ENCODE results near the gene NODAL. TPM values are rescaled to one million over a fixed set of nuclear protein-coding genes. Genes with fewer than 3 reads are reported as not detected.
"Not testable (repeated sequence)": the region's sequence is repeated elsewhere in the genome, so short reads cannot be mapped to it uniquely, and the experiment has no call there.

Gene NODAL
- not detected for total RNA-seq
- polyA plus RNA-seq = 0.43 TPM

DNA sequence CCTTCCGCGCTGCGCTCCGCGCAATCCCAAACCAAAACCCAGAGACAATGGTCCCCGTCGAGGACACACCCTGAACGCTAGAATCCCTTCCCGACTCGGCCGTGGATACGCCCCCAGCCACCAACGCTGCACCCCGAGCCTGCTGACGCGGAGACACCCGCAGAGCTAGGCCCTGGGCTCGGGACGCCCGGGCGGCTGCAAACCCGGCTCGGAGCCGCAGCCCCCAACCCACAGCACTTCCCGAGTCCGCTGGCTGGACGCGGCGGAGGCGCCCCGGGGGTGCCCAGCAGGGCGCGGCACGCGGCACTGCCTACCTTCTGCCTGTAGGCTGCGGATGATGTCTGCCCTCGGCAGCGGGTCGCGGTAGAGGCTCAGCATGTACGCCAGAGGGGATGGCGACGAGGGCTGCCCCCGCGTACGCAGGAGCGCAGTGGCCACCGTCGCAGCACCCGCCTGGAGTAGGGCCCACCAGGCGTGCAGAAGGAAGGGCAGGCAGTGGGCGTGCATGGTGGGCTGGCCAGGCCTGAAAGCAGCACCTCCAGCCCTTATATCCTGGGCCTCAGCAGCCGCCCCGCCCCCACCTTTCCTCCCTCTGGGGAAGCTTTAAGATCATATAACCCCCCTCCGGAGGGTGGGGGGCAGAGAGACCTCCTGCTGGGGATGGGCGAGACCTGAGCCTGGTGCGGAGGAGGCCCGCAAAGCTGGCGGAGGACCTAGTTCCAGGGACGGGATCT is at the start of gene NODAL:
TSS of gene NODAL (minus strand) at position 521 of the 734 bp plus-strand sequence. CDS start at position 507, 14 bp downstream.
- Histone ChIP-seq H3K27ac (ENCODE audit: low read depth, low read length) (no peak within 1 kb of the TSS), H3K27me3 (ENCODE audit: insufficient read depth, low read length, poor library complexity, severe bottlenecking) (peaks cover 26% of the 10 kb centered on the region), H3K36me3 (ENCODE audit: insufficient read depth, low read length) (no peaks in the 10 kb centered on the region), H3K4me3 (ENCODE audit: low read length) (peak within 1 kb of the TSS; percentile 34), H3K9me3 (ENCODE audit: low read length) (no peaks in the 10 kb centered on the region), H3K4me1 (ENCODE audit: insufficient read depth, low read length) (peaks cover 17% of the 10 kb centered on the region)
- peak within 1 kb of the TSS in 6 of 7 donors; percentile 68 to 85 (median 73) for H3K4me3 Mint-ChIP-seq
- no peaks in the 10 kb centered on the region for H3K9me3 Mint-ChIP-seq
- H3K27ac Mint-ChIP-seq = peak within 1 kb of the TSS in 1 of 8 donors; percentile 65
- CTCF ChIA-PET = interaction anchor here (1.3 kb wide), 1 partner anchor 20 kb away, joined by 4 read pairs; no protein-coding TSS in a partner anchor
- DNase-seq = peak in 2 of 5 donors; percentile 7 to 14
- H3K36me3 Mint-ChIP-seq = no peaks in the 10 kb centered on the region
- H3K4me1 Mint-ChIP-seq = peaks cover 14 to 26% (median 16%) of the 10 kb centered on the region in 3 donors
- POLR2A ChIA-PET = no interaction called here
- peaks cover 48 to 50% of the 10 kb centered on the region in 2 donors for H3K27me3 Mint-ChIP-seq

DNA sequence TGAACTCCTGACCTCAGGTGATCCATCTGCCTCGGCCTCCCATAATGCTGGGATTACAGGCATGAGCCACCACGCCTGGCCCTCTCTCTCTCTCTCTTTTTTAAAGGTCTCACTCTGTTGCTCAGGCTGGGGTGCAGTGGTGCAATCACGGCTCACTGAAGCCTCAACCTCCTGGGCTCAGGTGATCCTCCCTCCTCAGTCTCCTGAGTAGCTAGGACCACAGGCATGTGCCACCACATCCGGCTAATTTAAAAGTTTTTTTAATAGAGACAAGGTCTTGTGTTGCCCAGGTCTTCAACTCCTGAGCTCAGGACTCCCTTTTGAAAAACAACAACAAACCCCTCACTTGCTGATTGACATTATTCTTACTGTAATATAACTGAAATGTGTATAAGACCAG is 48.7 kb upstream of the NODAL start:
- Histone ChIP-seq H3K27ac (ENCODE audit: low read depth, low read length) (no peak overlapping the region), H3K27me3 (ENCODE audit: insufficient read depth, low read length, poor library complexity, severe bottlenecking) (no peaks in the 10 kb centered on the region), H3K36me3 (ENCODE audit: insufficient read depth, low read length) (no peaks in the 10 kb centered on the region), H3K4me1 (ENCODE audit: insufficient read depth, low read length) (peaks cover 5% of the 10 kb centered on the region), H3K4me3 (ENCODE audit: low read length) (no peak overlapping the region), H3K9me3 (ENCODE audit: low read length) (no peaks in the 10 kb centered on the region)
- H3K4me1 Mint-ChIP-seq = peaks cover 10 to 13% (median 13%) of the 10 kb centered on the region in 3 donors
- peak overlapping the region in 1 of 8 donors; percentile 54 for H3K27ac Mint-ChIP-seq
- no peak for DNase-seq
- CTCF ChIA-PET = no interaction called here
- H3K9me3 Mint-ChIP-seq = no peaks in the 10 kb centered on the region
- H3K27me3 Mint-ChIP-seq = peaks cover 10 to 20% of the 10 kb centered on the region in 2 donors
- H3K4me3 Mint-ChIP-seq = no peak overlapping the region
- POLR2A ChIA-PET = no interaction called here
- H3K36me3 Mint-ChIP-seq = no peaks in the 10 kb centered on the region

DNA sequence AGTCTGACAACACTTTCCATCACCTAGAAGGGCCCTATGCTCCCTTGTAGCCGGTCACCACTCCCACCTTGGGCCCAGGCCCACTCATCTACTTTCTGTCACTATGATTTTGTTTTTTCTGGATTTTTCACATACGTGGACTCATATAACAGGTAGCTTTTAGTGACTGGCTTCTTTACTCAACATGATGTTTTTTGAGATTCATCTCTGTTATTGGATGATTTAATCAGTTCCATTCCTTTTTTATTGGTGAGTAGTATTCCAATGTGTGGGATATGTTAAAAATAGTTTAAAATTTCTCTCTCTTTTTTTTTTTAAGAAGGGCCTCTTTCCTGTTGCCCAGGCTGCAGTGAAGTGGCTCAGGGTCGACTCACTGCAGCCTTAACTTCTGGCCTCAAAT is 46.3 kb upstream of the NODAL start:
- Histone ChIP-seq H3K27me3 (ENCODE audit: insufficient read depth, low read length, poor library complexity, severe bottlenecking) (no peaks in the 10 kb centered on the region), H3K4me3 (ENCODE audit: low read length) (no peak overlapping the region), H3K36me3 (ENCODE audit: insufficient read depth, low read length) (no peaks in the 10 kb centered on the region), H3K4me1 (ENCODE audit: insufficient read depth, low read length) (no peaks in the 10 kb centered on the region), H3K27ac (ENCODE audit: low read depth, low read length) (no peak overlapping the region), H3K9me3 (ENCODE audit: low read length) (no peaks in the 10 kb centered on the region)
- Mint-ChIP-seq H3K27me3 (peaks cover 9 to 12% of the 10 kb centered on the region in 2 donors), H3K4me3 (no peak overlapping the region), H3K4me1 (no peaks in the 10 kb centered on the region), H3K36me3 (no peaks in the 10 kb centered on the region), H3K9me3 (no peaks in the 10 kb centered on the region), H3K27ac (no peak overlapping the region)
- ChIA-PET CTCF (no interaction called here), POLR2A (no interaction called here)
- no peak for DNase-seq

- H3K4me3 ChIP-seq (ENCODE audit: low read length); CTCF ChIA-PET; H3K27ac Mint-ChIP-seq; H3K9me3 ChIP-seq (ENCODE audit: low read length); H3K36me3 ChIP-seq (ENCODE audit: insufficient read depth, low read length); H3K36me3 Mint-ChIP-seq; POLR2A ChIA-PET; H3K4me3 Mint-ChIP-seq; H3K9me3 Mint-ChIP-seq; H3K27me3 ChIP-seq (ENCODE audit: insufficient read depth, low read length, poor library complexity, severe bottlenecking); DNase-seq; H3K27ac ChIP-seq (ENCODE audit: low read depth, low read length): not testable (repeated sequence)
- H3K27me3 Mint-ChIP-seq = peaks cover 4 to 19% of the 10 kb centered on the region in 2 donors
- peaks cover 22% of the 10 kb centered on the region for H3K4me1 ChIP-seq (ENCODE audit: insufficient read depth, low read length)
- H3K4me1 Mint-ChIP-seq = peaks cover 18 to 27% (median 19%) of the 10 kb centered on the region in 3 donors
Measured at GRCh38 chr10:70483872-70484271, 42.4 kb upstream of the NODAL start.

GRCh38 chr10:70482982-70483760 is 41.7 kb upstream of the NODAL start:
- Mint-ChIP-seq H3K9me3 (no peaks in the 10 kb centered on the region), H3K36me3 (no peaks in the 10 kb centered on the region), H3K4me1 (peaks cover 18 to 28% (median 19%) of the 10 kb centered on the region in 3 donors), H3K4me3 (peak overlapping the region in 1 of 7 donors; percentile 68), H3K27ac (peak overlapping the region in 2 of 8 donors; percentile 59 to 75), H3K27me3 (peaks cover 4 to 19% of the 10 kb centered on the region in 2 donors)
- POLR2A ChIA-PET = no interaction called here
- H3K4me1 ChIP-seq (ENCODE audit: insufficient read depth, low read length) = peaks cover 25% of the 10 kb centered on the region
- no peaks in the 10 kb centered on the region for H3K36me3 ChIP-seq (ENCODE audit: insufficient read depth, low read length)
- H3K27ac ChIP-seq (ENCODE audit: low read depth, low read length) = no peak overlapping the region
- H3K27me3 ChIP-seq (ENCODE audit: insufficient read depth, low read length, poor library complexity, severe bottlenecking) = peaks cover 8% of the 10 kb centered on the region
- H3K4me3 ChIP-seq (ENCODE audit: low read length) = no peak overlapping the region
- H3K9me3 ChIP-seq (ENCODE audit: low read length) = no peaks in the 10 kb centered on the region
- CTCF ChIA-PET = no interaction called here
- DNase-seq = no peak

DNA sequence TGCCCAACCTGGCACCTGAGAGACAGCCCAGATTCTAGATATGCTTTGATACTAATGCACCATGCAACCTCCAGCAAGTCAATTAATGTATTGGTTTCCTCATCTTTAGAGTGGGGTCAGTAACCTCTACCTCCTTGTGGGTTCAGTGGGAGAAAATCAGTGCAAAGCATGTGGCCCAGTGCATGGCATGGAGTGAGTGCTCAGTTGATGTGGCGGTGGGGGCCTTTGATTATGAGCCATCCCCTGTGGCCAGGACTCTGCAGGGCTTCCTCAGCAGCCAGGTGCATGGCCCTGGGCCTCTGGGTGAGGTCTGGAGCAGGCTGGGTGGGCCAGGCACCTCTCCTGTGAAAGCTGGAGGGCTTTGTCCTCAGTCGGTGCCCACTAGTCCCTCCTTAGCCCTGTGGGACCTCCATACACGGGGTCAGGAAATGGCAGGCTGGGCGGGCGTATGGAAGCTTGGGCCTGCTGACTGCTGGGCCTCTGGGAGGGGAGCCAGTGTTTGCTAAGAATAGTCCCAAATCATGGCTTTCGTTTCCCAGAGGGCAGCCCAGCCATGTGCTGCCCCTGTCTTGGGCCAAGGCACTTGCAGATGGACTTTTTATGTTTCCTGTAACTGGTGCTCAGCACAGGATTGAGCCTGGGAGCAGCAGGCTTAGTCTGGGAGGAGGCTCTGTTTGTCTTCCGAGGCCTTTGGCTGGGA is 40.5 kb upstream of the NODAL start:
- Mint-ChIP-seq H3K27me3 (peaks cover 4 to 24% of the 10 kb centered on the region in 2 donors), H3K36me3 (no peaks in the 10 kb centered on the region), H3K4me1 (peaks cover 26 to 40% (median 29%) of the 10 kb centered on the region in 3 donors), H3K4me3 (no peak overlapping the region), H3K27ac (no peak overlapping the region), H3K9me3 (no peaks in the 10 kb centered on the region)
- no peak overlapping the region for H3K4me3 ChIP-seq (ENCODE audit: low read length)
- no peak for DNase-seq
- peaks cover 37% of the 10 kb centered on the region for H3K4me1 ChIP-seq (ENCODE audit: insufficient read depth, low read length)
- POLR2A ChIA-PET = no interaction called here
- no peak overlapping the region for H3K27ac ChIP-seq (ENCODE audit: low read depth, low read length)
- peaks cover 8% of the 10 kb centered on the region for H3K27me3 ChIP-seq (ENCODE audit: insufficient read depth, low read length, poor library complexity, severe bottlenecking)
- no peaks in the 10 kb centered on the region for H3K9me3 ChIP-seq (ENCODE audit: low read length)
- no peaks in the 10 kb centered on the region for H3K36me3 ChIP-seq (ENCODE audit: insufficient read depth, low read length)
- CTCF ChIA-PET = no interaction called here

DNA sequence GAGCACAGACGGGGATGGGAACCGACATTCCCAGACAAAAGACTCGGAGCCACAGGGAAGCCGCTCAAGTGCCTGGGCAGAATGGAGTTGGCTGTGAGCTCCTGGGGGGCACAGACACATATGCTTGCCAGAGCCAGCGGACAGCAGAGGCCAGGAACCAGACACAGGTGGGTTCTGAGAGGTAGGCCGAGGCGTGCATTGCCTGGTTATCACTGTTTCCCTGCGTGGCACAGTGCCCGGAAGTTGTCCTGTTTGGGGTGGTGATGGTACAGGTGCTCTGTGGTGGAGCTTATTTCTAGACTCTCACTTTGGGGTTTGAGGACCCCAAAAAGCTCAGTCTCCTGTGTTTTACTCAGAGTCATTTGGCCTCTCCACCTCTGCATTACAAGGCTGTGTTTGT is 39.6 kb upstream of the NODAL start:
- Histone ChIP-seq H3K4me3 (ENCODE audit: low read length) (no peak overlapping the region), H3K27me3 (ENCODE audit: insufficient read depth, low read length, poor library complexity, severe bottlenecking) (peaks cover 8% of the 10 kb centered on the region), H3K36me3 (ENCODE audit: insufficient read depth, low read length) (no peaks in the 10 kb centered on the region), H3K4me1 (ENCODE audit: insufficient read depth, low read length) (peaks cover 39% of the 10 kb centered on the region), H3K27ac (ENCODE audit: low read depth, low read length) (no peak overlapping the region), H3K9me3 (ENCODE audit: low read length) (no peaks in the 10 kb centered on the region)
- ChIA-PET CTCF (no interaction called here), POLR2A (no interaction called here)
- Mint-ChIP-seq H3K9me3 (no peaks in the 10 kb centered on the region), H3K27ac (peak overlapping the region in 2 of 8 donors; percentile 1 to 27), H3K4me1 (peaks cover 33 to 49% (median 37%) of the 10 kb centered on the region in 3 donors), H3K4me3 (no peak overlapping the region), H3K36me3 (no peaks in the 10 kb centered on the region), H3K27me3 (peaks cover 4 to 25% of the 10 kb centered on the region in 2 donors)
- no peak for DNase-seq

All from CD8-positive, alpha-beta memory T cell (primary cell).